LNCAP (cell line): ENCODE measurements around the gene MAN2A1.

Experiments
- TF ChIP-seq, protein P1 (sequence below): fragments of 450-650 bp; IDR thresholded peaks from 2 replicates; pipeline ENCODE4 v1.5.1; 2017; ENCODE audit warnings: mild to moderate bottlenecking

The MAN2A1 gene

DNA sequence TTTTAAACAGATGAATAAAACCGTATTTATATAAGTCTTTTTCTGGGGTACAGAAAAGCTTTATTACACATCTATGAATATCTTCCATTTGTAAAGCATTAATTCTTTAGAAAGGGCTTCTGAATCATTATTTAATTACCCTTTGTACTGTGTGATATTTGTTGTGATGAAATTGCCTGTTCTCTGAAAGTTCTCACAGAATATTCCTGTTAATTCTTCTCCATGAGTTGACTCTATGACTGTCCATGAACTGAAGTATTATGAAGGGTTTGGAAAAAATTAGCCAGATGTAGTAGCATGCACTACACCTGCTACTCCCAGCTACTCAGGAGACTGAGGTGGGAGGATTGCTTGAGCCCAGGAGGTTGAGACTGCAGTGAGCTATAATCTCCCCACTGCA lies 127.0 kb downstream of the MAN2A1 start:
- TF ChIP-seq, protein P1, sequence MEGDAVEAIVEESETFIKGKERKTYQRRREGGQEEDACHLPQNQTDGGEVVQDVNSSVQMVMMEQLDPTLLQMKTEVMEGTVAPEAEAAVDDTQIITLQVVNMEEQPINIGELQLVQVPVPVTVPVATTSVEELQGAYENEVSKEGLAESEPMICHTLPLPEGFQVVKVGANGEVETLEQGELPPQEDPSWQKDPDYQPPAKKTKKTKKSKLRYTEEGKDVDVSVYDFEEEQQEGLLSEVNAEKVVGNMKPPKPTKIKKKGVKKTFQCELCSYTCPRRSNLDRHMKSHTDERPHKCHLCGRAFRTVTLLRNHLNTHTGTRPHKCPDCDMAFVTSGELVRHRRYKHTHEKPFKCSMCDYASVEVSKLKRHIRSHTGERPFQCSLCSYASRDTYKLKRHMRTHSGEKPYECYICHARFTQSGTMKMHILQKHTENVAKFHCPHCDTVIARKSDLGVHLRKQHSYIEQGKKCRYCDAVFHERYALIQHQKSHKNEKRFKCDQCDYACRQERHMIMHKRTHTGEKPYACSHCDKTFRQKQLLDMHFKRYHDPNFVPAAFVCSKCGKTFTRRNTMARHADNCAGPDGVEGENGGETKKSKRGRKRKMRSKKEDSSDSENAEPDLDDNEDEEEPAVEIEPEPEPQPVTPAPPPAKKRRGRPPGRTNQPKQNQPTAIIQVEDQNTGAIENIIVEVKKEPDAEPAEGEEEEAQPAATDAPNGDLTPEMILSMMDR: no peak

DNA sequence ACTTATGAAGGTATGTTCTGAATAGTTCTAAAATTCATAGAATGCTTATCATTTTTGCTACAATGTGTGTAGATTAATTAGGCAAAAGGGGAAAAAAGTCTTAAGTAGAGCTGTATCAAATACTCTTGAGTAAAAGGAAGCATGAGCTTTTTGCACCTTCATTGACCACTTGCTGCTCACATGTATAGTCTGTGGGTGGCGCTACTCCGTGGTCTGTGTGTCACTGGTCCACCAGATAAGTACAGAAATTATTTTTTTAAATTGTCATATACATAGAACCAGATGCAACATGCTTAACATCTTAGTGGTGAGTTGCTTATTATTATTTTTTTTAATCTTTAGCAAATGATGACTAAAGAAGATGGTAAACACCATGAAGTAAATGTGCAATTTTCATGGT lies 130.2 kb downstream of the MAN2A1 start:
- TF ChIP-seq, protein P1: no peak

DNA sequence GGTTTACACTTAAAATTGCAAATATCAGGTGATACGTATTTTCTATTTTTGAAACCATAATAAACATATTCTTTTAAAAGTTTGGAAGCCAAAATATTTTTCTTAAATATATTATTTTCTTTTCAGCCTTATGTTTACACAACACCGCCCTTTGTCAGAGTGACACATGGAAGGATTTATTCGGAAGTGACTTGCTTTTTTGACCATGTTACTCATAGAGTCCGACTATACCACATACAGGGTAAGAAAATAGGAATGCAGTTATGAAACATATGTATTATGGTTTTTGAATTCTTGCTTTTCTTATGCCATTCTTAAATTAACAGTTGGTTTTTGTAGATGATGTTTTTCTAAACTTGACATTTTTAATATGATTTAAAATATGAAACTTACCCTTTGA lies 133.9 kb downstream of the MAN2A1 start:
- TF ChIP-seq, protein P1: no peak

DNA sequence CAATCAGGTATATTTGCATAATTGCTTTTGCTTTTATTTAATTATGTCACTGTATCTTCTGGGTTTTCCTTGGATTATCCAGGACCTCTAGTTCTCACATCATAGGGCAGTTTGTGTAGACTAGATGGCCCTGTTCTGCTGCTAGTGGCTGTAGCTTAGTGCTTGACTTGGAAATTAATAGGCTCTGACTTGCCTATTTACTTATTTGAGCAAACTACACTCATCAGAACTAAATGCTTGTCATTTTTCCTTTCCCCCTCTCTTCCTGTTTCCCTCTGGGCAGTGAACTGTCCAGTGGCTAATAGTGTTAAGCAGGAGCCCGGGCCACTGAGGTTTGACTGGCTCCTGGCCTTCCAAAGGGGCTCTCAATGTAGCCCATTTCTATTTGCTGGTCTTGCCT lies 135.7 kb downstream of the MAN2A1 start:
- TF ChIP-seq, protein P1: no peak

DNA sequence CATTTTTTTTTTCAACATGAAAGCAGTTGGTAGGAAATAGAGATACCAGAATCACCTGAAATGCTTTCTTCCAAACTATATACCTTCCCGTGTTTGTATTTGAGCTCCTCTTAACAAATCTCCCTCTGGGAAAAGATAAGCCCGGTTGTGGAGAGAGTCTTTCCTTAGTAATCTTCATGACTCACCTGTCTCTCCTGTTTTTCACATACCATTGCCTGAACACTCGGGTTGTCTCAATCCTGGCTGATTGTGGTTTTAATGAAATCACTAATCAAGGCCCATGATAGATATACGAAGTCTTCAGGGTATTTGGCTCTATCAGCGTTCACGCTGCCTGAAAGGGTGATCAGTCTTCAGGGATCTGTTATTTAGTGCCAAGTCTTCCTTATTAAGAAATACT lies 136.7 kb downstream of the MAN2A1 start:
- TF ChIP-seq, protein P1: no peak

DNA sequence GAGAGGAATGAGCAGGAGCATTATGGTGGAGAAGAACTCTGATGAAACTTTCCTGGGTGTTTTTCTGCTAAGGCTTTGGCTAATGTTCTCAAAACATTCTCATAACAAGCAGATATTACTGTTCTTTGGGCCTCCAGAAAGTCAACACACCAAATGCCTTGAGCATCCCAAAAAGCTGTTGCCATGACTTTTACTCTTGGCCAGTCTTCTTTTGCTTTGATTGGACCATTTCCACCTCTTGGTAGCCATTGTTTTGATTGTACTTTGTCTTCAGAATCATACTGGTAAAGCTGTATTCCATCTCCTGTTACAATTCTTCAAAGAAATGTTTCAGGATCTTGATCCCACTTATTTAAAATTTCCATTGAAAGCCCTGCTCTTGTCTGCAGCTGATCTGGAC lies 139.6 kb downstream of the MAN2A1 start:
- TF ChIP-seq, protein P1: no peak

DNA sequence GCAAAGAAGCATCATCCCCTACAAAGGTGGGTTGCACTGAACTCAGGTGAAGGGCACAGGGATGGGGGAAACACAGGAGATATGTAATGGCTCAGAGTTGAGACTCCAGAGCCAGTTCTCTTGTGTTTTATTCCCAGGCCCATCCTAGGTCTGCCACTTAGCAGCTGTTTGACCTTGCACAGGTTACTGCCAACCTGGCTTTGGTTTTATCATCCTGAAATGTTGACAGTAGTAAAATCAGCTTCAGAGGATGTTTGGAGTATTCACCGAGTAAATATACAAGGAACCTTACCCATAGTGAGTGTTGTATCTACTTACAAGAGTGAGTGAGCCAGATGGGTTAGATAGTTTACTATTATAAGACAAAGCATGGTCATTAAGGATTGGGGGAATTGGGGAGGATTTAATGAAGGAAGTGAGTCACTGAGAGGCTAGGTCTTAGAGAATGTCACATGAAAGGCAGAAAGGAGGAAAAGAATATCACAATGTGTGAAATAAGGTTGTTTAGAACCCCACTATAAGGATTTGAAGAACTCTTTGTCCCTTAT lies 141.3 kb downstream of the MAN2A1 start:
- TF ChIP-seq, protein P1: no peak

DNA sequence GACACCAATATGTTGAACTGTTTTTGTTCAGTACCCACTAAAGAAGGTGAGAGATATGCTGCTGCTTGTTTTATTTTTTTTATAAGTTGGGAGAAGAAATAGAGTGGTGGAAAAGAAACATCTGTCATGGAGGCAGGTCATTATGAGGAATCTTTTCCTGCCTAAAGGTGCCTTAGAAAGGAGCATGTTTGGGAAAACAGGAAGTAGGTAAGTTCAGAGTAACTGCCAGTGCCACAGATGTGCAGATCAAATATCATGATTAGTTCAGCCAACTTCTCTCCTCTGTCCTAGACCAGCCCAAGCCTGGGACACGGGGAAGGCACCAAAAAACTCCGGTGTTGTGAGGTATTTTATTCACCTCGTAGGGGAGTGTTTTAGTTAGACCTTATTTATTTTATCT lies 144.2 kb downstream of the MAN2A1 start:
- TF ChIP-seq, protein P1: no peak
